GM21390 (cell line): ENCODE measurements around the gene L1CAM.

Source experiments
- ATAC-seq: cut with Tn5 transposase; IDR thresholded peaks from one replicate; pipeline ENCODE4 v1.9.1; 2021; ENCODE audit not compliant: unreplicated experiment

L1CAM gene

GRCh38 chrX:153925739-153926551, 40.0 kb upstream of the L1CAM start, which contains the start of gene ARHGAP4:
Gene ARHGAP4, minus strand, starts transcription at chrX:153926264. Its CDS starts 62 bp downstream, at chrX:153926202.
- no peak for ATAC-seq

DNA sequence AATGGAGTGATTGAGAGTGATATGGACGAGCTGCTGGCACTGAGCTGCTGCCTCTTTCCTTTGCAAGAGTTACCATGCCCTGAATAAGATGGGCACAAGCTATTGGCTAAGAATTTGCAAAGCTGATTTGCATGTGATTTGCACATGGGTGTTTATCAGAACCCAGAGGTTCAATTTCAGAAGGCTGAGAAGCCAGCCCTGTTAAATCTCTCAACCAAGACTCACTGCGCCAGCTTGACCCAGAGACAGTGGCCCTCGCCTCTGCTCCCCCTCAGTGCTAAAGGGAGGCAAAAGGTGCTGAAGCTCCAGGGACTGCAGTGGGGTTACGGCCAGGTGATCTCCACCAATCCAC, 39.4 kb upstream of the L1CAM start:
- no peak for ATAC-seq

DNA sequence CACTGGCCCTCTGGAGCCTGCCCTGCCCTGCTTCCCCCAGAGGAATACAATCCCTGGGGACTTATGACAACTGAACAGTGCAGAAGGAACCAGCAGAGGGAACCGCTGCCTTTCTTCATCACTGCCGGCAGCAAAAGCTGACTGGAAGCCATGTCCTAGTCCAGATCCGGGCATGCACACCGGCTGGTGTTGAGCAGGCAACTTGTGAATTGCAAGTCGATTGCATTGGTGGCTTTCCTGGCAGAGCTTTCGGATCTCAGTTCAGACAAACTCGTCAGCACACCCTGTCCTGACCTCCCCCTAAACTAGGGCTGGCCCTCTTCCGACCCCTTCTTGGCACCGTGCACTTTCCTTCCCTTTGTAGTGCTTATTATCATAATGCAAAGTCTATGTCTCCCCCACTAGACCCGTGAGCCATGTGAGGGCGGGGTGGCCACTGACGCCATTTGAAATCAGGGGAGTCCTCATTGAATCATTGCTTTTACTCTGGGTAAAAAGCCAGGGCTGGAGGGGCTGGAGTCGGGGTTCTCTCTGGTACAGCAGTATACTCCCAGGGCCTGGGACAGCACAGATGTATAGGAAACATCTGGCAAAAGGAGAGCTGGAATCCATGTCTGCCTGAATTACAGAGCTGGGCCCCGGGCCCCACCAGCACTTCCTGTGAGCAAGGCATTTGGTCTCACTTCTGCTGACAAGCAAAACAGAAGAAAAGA, 38.3 kb upstream of the L1CAM start:
- no peak for ATAC-seq

DNA sequence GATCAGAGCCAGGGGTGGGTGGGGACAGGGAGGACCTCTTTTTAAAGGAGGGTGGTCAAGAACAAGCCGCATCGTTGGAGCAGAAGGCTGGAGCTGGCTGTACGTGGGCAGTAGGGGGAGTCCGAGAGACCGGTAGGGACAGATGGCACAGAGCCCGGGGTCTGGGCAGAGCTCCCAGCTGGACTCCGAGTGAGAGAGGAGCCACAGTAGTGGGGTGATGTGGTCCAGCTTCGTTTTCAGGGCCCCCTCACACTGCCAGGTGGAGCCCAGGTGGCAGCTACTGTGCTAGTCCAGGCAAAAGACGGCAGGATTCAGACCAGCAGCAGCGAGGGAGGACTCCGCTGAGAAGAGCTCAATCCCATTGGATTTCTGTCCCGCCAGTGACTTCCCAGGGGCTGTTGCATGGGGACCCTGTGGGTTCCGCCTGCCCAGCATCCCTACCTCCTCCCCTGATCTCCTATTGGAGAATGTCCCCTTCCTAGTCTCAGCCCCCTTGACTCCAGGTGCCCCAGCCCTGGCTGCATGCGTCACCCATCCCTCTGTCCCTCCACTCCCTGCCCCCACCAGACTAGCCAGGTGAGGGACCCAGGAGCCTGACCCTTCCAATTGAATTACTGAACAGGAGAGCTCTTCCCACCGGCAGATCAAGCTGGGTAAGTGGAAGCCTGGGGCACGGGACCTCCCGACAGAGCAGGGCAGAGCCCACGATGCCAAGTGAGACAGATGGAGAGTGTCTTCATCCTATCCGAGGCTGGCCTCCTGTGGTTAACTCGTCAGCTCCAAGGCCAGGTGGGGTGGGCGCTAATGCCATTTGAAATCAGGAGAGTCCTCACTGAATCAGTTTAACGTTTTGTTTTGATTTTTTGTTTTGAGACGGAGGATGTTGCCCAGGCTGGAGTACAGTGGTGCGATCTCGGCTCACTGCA, 37.2 kb upstream of the L1CAM start:
- no peak for ATAC-seq

GRCh38 chrX:153921511-153922446, 35.8 kb upstream of the L1CAM start:
- no peak for ATAC-seq

- ATAC-seq: no peak
These were observed 35.1 kb upstream of the L1CAM start for GRCh38 chrX:153921070-153921469.

GRCh38 chrX:153920546-153920945, 34.6 kb upstream of the L1CAM start:
- ATAC-seq: no peak

- ATAC-seq: no peak
These were observed 33.3 kb upstream of the L1CAM start for GRCh38 chrX:153919281-153919680.

DNA sequence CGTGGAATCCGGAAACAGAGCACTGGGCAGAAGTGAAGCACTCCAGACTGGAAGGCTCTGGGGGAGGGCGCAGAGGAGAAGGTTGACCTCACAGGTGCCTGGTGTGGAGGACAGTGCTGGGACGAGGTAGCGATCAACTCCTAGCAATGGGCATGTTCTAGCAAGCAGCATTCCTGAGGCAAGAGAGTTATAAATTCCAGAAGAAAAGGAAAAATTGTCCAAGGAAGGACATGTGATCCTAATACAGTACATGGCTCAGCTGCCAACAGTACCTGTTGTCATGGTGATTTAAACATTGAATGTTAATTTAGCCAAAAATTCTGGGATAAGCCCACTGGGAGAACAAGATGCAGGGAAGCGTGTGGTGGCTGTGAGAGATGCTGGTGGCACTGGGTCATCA, 31.9 kb upstream of the L1CAM start:
- no peak for ATAC-seq

DNA sequence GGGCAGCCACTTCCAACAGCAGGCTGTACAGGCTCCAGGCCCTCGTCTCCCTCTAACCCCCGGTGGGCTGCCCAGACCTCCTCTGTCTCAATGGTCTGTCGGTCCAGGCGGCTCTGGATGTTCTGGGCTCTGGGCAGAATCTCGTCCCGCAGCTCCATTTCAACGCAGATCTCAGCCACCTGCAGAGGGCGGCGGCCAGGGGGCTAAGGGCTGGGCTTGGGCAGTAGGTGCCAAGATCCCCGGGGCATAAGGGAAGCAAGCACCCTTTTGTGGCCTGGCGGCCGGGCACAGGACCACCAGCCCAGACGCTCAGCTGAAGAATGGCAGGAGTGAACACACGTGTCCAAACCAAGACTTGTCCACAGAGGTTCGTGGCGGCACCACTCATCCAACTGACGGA, 27.7 kb upstream of the L1CAM start:
- ATAC-seq: no peak

DNA sequence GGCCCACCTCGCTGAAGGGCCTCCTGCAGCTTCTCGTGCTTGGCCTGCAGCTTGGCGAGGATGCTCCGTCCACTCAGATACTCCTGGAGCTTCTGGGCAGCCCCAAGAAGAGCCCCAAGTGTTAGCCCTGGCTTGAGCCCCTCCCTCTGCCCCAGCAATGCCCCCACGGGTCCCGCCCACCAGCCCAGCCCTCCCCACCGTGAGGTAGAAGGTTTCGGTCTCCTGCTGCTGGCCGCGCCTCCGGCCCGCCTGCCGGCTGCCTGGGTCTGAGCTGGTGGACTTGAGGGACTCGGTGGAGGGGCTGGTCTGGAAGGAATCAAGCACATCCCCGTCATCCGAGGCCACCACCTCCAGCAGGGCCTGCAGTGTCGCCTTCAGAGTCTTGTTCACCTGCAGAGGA, 27.2 kb upstream of the L1CAM start:
- no peak for ATAC-seq

- no peak for ATAC-seq
These were observed 25.8 kb upstream of the L1CAM start for GRCh38 chrX:153911798-153912197.

DNA sequence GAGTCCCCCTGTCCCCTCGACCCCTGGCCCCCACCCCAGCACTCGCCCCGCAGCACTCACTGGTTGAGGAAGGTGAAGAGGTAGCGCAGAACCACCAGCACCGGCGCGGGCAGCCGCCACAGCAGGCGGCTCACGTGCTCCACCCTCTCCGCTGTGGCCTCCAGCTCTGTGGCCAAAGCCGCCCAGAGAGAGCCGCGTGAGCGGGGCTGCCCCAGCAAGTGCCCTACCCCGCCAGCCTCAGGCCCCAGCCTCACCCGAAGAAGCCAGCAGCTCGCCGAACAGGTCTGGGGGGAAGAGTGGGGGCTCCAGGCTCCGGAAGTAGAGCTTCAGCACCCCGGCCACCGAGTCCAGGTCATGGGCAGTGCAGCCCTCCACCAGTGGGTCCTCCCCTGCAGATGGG, 24.5 kb upstream of the L1CAM start:
- no peak for ATAC-seq

- ATAC-seq: no peak
These were observed 24.0 kb upstream of the L1CAM start for GRCh38 chrX:153909980-153910360.

DNA sequence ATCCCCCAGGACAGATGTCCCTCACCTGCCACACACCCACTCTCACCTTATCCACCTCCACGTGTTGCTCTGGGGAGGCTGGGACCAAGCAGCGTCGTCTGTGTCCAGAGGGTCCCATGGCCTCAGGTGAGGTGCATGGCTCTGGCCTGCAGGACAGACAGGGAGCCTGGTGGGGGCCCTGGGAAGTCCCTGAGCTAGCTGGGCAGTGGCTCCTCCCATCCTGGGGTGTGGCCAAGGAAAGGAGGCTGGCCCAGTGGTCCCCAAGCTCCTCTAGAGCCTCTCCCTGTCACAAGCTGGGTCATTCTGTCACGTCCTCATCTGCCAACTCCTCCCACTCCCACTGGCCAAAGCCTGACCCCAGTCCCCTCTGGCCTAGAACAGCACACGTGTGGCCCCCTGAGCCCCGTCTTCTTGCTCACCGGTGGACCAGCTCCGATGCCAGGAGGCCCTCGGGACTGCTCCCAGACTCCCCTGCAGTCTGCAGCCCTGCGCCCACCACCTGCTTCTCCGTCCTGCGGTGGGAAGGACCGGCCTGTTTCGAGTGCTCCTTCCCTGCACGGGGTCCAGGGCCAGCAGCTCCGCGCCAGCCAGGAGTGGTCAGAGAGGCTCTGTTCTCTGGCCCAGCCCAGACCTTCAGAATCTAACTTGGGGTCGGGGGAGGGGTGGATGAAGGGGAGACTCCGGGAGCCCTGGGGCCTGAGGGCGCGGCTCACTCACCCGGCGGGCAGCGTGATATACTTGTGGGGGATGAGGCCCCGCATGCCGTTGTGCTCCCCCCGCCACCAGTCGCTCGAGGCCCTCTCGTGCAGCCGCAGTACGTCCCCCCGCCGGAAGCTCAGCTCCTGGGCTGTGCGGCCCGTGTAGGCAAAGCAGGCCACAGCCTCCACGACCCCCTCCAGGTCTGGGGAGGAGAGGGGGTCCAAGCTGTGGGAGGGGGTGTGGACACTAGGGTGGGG, 23.3 kb upstream of the L1CAM start:
- no peak for ATAC-seq

GRCh38 chrX:153908219-153908860, 22.4 kb upstream of the L1CAM start:
- no peak for ATAC-seq

- no peak for ATAC-seq
These were observed 21.5 kb upstream of the L1CAM start for GRCh38 chrX:153907456-153907855.

GRCh38 chrX:153906126-153906917, 20.3 kb upstream of the L1CAM start:
- ATAC-seq: no peak
